ENCODE data around the gene CEP120. TPM values are rescaled to one million over a fixed set of nuclear protein-coding genes. Genes with fewer than 3 reads are reported as not detected.

CEP120 gene
- total and polyA plus RNA-seq, 3 donors from 2014 or later = 25.8 to 47.5 (median 45.8) TPM

DNA sequence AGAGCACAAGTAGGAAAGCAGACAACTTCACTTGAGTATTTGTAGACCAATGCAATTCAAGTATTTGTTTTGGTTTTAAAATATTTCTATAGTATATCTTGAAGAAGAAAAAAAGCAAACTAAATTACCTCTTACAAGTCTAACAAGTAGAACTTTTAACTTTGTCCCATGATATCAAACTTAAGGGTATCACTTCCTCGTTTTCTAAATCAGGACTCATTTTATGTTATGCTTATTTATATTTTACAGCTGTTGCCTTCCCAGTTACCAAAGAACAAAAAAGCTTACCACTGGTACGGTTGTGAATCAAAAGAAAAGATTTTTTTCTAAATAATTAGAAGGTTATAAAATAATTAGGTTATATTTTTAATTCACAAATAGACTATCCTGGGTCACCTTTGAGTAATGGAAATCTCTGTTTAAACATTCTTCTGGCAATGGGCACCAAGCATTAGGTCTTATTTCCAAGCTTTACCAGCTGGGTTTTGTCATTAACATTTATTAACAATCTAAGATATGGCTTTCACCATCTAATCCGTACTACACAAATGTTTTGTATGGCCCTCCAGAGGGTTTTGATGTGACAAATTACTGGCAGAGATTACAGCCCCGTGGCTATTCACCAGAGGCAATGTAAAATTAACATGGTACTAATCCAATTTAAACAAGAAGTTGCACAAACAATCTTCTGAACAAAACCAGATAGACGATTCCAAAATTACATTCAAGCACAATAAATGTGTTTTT lies 63.6 kb downstream of the CEP120 start:
- TF ChIP-seq, protein P1, sequence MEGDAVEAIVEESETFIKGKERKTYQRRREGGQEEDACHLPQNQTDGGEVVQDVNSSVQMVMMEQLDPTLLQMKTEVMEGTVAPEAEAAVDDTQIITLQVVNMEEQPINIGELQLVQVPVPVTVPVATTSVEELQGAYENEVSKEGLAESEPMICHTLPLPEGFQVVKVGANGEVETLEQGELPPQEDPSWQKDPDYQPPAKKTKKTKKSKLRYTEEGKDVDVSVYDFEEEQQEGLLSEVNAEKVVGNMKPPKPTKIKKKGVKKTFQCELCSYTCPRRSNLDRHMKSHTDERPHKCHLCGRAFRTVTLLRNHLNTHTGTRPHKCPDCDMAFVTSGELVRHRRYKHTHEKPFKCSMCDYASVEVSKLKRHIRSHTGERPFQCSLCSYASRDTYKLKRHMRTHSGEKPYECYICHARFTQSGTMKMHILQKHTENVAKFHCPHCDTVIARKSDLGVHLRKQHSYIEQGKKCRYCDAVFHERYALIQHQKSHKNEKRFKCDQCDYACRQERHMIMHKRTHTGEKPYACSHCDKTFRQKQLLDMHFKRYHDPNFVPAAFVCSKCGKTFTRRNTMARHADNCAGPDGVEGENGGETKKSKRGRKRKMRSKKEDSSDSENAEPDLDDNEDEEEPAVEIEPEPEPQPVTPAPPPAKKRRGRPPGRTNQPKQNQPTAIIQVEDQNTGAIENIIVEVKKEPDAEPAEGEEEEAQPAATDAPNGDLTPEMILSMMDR (IDR thresholded peaks at IDR 0.05) = no peak
- TF ChIP-seq POLR2A (IDR thresholded peaks at IDR 0.05) = no peak
- no peak overlapping the region for H3K27ac ChIP-seq
- H3K4me3 ChIP-seq = no peak overlapping the region
- H3K27me3 ChIP-seq = no peaks in the 10 kb centered on the region
- no peaks in the 10 kb centered on the region for H3K36me3 ChIP-seq (ENCODE audit: low read depth, missing control alignments)
- peaks cover 5% of the 10 kb centered on the region for H3K4me1 ChIP-seq
- intact Hi-C loops (cut with DNase I; ENCODE audit: low total_unique reads) = no loop called here
- WGBS, 2 donors = 58 to 62% methylated on average over 5 of the region's 5 CpGs
- no peaks in the 10 kb centered on the region for H3K9me3 ChIP-seq
- no peak for DNase-seq

DNA sequence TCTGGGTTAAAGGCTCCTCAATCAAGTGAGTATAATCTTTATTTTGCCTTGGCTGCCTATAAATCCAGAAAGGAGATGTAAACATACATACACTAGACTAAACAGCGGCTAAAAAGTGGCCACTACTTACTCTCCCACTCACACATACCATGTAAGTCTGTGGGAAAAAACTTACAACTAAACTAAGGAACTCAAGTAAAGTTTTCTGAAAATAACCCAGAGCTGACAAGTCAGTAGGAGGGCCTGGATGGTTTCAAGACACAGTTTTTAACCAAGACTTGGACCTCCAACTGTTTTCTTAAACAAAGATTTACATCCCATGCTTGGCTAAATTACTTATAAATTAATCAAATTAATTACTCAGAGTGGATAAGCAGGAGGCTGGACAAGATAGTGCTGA lies 64.5 kb downstream of the CEP120 start:
- DNase-seq = no peak
- TF ChIP-seq, protein P1 (IDR thresholded peaks at IDR 0.05) = no peak
- TF ChIP-seq POLR2A (IDR thresholded peaks at IDR 0.05) = no peak
- Histone ChIP-seq H3K9me3 (no peaks in the 10 kb centered on the region), H3K27ac (no peak overlapping the region), H3K36me3 (ENCODE audit: low read depth, missing control alignments) (no peaks in the 10 kb centered on the region), H3K27me3 (no peaks in the 10 kb centered on the region), H3K4me3 (no peak overlapping the region), H3K4me1 (no peaks in the 10 kb centered on the region)
- WGBS, 2 donors = 74 to 83% methylated on average over 1 of the region's 1 CpG
- intact Hi-C loops (cut with DNase I; ENCODE audit: low total_unique reads) = no loop called here

DNA sequence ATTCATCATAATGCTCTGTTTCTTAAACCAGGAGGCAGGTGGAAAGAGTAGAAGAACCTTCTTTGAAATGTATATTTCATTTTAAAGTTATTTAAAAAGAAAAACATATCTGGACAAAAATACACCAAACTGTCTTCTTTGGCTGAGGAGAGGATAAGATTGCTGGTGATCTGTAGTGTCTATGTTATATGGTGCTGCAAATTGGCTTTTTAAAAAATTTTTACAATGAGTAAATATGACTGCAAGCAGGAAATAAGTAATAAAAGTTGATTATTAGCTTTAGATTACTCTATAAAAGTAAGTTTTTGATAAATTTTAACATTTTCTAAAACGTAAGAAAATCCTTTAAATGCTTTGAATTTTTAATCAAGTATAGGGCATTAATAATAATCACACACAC lies 64.9 kb downstream of the CEP120 start:
- WGBS, 2 donors = 83 to 91% methylated on average over 1 of the region's 1 CpG
- intact Hi-C loops (cut with DNase I; ENCODE audit: low total_unique reads) = no loop called here
- TF ChIP-seq POLR2A (IDR thresholded peaks at IDR 0.05) = no peak
- TF ChIP-seq, protein P1 (IDR thresholded peaks at IDR 0.05) = no peak
- no peak for DNase-seq
- Histone ChIP-seq H3K27ac (no peak overlapping the region), H3K9me3 (no peaks in the 10 kb centered on the region), H3K4me3 (no peak overlapping the region), H3K27me3 (no peaks in the 10 kb centered on the region), H3K36me3 (ENCODE audit: low read depth, missing control alignments) (no peaks in the 10 kb centered on the region), H3K4me1 (no peaks in the 10 kb centered on the region)

DNA sequence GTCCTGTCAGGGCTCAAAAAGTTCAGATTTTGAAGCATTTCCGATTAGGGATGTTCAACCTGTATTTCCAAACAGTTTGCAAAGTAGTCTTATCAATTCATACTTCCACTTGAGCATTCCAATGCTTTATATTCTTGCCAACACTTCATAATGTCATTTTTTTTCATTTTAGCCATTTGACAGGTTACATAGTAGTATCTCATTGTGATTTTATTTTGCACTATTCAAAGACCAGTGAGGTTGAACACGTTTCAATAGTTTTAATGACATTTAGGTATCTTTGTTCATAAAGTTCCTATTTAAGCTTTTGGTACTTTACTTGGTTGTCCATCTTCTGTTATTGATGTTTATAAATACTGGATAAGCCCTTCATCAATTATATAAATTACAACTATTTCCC lies 71.4 kb downstream of the CEP120 start:
- Histone ChIP-seq H3K27ac (no peak overlapping the region), H3K36me3 (ENCODE audit: low read depth, missing control alignments) (no peaks in the 10 kb centered on the region), H3K9me3 (no peaks in the 10 kb centered on the region), H3K4me3 (no peak overlapping the region), H3K4me1 (no peaks in the 10 kb centered on the region), H3K27me3 (no peaks in the 10 kb centered on the region)
- DNase-seq = no peak
- intact Hi-C loops (cut with DNase I; ENCODE audit: low total_unique reads) = no loop called here
- 88 to 92% methylated on average over 2 of the region's 2 CpGs for WGBS, 2 donors
- TF ChIP-seq, protein P1 (IDR thresholded peaks at IDR 0.05) = no peak
- TF ChIP-seq POLR2A (IDR thresholded peaks at IDR 0.05) = no peak

DNA sequence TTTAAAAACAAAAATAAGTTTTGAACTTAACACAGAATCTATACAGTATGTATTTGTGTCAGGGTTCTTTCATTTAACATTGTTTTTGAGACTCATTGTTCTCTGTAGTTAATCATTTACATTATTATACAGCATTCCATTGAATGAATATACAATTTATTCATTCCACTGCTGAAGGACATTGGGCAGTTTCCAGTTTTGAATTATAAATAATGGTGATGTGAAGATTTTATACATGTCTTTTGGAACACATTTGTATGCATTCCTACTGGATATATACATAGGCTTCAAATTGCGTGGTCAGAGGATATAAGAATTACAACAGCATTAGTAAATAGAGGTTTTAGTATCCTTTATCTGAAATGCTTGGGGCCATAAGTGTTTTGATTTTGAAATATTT lies 72.0 kb downstream of the CEP120 start:
- Histone ChIP-seq H3K27me3 (no peaks in the 10 kb centered on the region), H3K9me3 (no peaks in the 10 kb centered on the region), H3K36me3 (ENCODE audit: low read depth, missing control alignments) (no peaks in the 10 kb centered on the region), H3K4me1 (no peaks in the 10 kb centered on the region), H3K4me3 (no peak overlapping the region), H3K27ac (no peak overlapping the region)
- TF ChIP-seq POLR2A (IDR thresholded peaks at IDR 0.05) = no peak
- TF ChIP-seq, protein P1 (IDR thresholded peaks at IDR 0.05) = no peak
- WGBS, 2 donors = 93 to 100% methylated on average over 1 of the region's 1 CpG
- intact Hi-C loops (cut with DNase I; ENCODE audit: low total_unique reads) = no loop called here
- DNase-seq = no peak
